ENCODE data around the gene ELMOD1.

The ELMOD1 gene

GRCh38 chr11:107591378-107592230, 657 bp downstream of the ELMOD1 start:
- peak overlapping the region; percentile 86 for H3K4me3 ChIP-seq (ENCODE audit: low read depth, low read length)
- peaks cover 80% of the 10 kb centered on the region for H3K27me3 ChIP-seq (ENCODE audit: control insufficient read depth, insufficient read depth, low read length)
- H3K9ac ChIP-seq (ENCODE audit: low read depth, low read length), result no peak overlapping the region
- H3K9me3 ChIP-seq (ENCODE audit: control insufficient read depth, insufficient read depth, low read length), result no peaks in the 10 kb centered on the region
- H3K4me1 ChIP-seq (ENCODE audit: control insufficient read depth, insufficient read depth, low read length), result peaks cover 13% of the 10 kb centered on the region
- no peaks in the 10 kb centered on the region for H3K36me3 ChIP-seq (ENCODE audit: control insufficient read depth, insufficient read depth, low read length)

- no peaks in the 10 kb centered on the region for H3K36me3 ChIP-seq (ENCODE audit: control insufficient read depth, insufficient read depth, low read length)
- peak overlapping the region; percentile 86 for H3K4me3 ChIP-seq (ENCODE audit: low read depth, low read length)
- H3K9me3 ChIP-seq (ENCODE audit: control insufficient read depth, insufficient read depth, low read length), result no peaks in the 10 kb centered on the region
- peaks cover 13% of the 10 kb centered on the region for H3K4me1 ChIP-seq (ENCODE audit: control insufficient read depth, insufficient read depth, low read length)
- peaks cover 77% of the 10 kb centered on the region for H3K27me3 ChIP-seq (ENCODE audit: control insufficient read depth, insufficient read depth, low read length)
- no peak overlapping the region for H3K9ac ChIP-seq (ENCODE audit: low read depth, low read length)
Measured at GRCh38 chr11:107592231-107592590, 1.3 kb downstream of the ELMOD1 start.

- Histone ChIP-seq H3K36me3 (ENCODE audit: control insufficient read depth, insufficient read depth, low read length) (no peaks in the 10 kb centered on the region), H3K9me3 (ENCODE audit: control insufficient read depth, insufficient read depth, low read length) (no peaks in the 10 kb centered on the region), H3K27me3 (ENCODE audit: control insufficient read depth, insufficient read depth, low read length) (peaks cover 71% of the 10 kb centered on the region)
Measured at GRCh38 chr11:107592813-107593212, 1.9 kb downstream of the ELMOD1 start.

GRCh38 chr11:107593951-107594350, 3.0 kb downstream of the ELMOD1 start:
- Histone ChIP-seq H3K9me3 (ENCODE audit: control insufficient read depth, insufficient read depth, low read length) (no peaks in the 10 kb centered on the region), H3K4me1 (ENCODE audit: control insufficient read depth, insufficient read depth, low read length) (peaks cover 16% of the 10 kb centered on the region), H3K27me3 (ENCODE audit: control insufficient read depth, insufficient read depth, low read length) (peaks cover 60% of the 10 kb centered on the region), H3K4me3 (ENCODE audit: low read depth, low read length) (no peak overlapping the region), H3K36me3 (ENCODE audit: control insufficient read depth, insufficient read depth, low read length) (no peaks in the 10 kb centered on the region), H3K9ac (ENCODE audit: low read depth, low read length) (no peak overlapping the region)

More at GRCh38 chr11:107592813-107593212, 1.9 kb downstream of the ELMOD1 start:
- Histone ChIP-seq H3K9ac (ENCODE audit: low read depth, low read length) (no peak overlapping the region), H3K4me1 (ENCODE audit: control insufficient read depth, insufficient read depth, low read length) (peaks cover 13% of the 10 kb centered on the region), H3K4me3 (ENCODE audit: low read depth, low read length) (peak overlapping the region; percentile 86)

GRCh38 chr11:107594736-107595135, 3.8 kb downstream of the ELMOD1 start:
- no peaks in the 10 kb centered on the region for H3K9me3 ChIP-seq (ENCODE audit: control insufficient read depth, insufficient read depth, low read length)
- H3K4me1 ChIP-seq (ENCODE audit: control insufficient read depth, insufficient read depth, low read length), result peaks cover 14% of the 10 kb centered on the region
- H3K9ac ChIP-seq (ENCODE audit: low read depth, low read length), result no peak overlapping the region
- H3K36me3 ChIP-seq (ENCODE audit: control insufficient read depth, insufficient read depth, low read length), result no peaks in the 10 kb centered on the region
- peaks cover 52% of the 10 kb centered on the region for H3K27me3 ChIP-seq (ENCODE audit: control insufficient read depth, insufficient read depth, low read length)
- H3K4me3 ChIP-seq (ENCODE audit: low read depth, low read length), result no peak overlapping the region

- peaks cover 19% of the 10 kb centered on the region for H3K27me3 ChIP-seq (ENCODE audit: control insufficient read depth, insufficient read depth, low read length)
- peaks cover 9% of the 10 kb centered on the region for H3K4me1 ChIP-seq (ENCODE audit: control insufficient read depth, insufficient read depth, low read length)
Measured at GRCh38 chr11:107598225-107599139, 7.5 kb downstream of the ELMOD1 start.

GRCh38 chr11:107605061-107606006, 14.4 kb downstream of the ELMOD1 start:
- H3K9me3 ChIP-seq (ENCODE audit: control insufficient read depth, insufficient read depth, low read length), result no peaks in the 10 kb centered on the region
- H3K4me1 ChIP-seq (ENCODE audit: control insufficient read depth, insufficient read depth, low read length), result peaks cover 7% of the 10 kb centered on the region
- no peaks in the 10 kb centered on the region for H3K36me3 ChIP-seq (ENCODE audit: control insufficient read depth, insufficient read depth, low read length)
- H3K4me3 ChIP-seq (ENCODE audit: low read depth, low read length), result no peak overlapping the region
- H3K9ac ChIP-seq (ENCODE audit: low read depth, low read length), result no peak overlapping the region
- no peaks in the 10 kb centered on the region for H3K27me3 ChIP-seq (ENCODE audit: control insufficient read depth, insufficient read depth, low read length)

More at GRCh38 chr11:107598225-107599139, 7.5 kb downstream of the ELMOD1 start:
- Histone ChIP-seq H3K4me3 (ENCODE audit: low read depth, low read length) (no peak overlapping the region), H3K36me3 (ENCODE audit: control insufficient read depth, insufficient read depth, low read length) (no peaks in the 10 kb centered on the region), H3K9ac (ENCODE audit: low read depth, low read length) (no peak overlapping the region), H3K9me3 (ENCODE audit: control insufficient read depth, insufficient read depth, low read length) (no peaks in the 10 kb centered on the region)

GRCh38 chr11:107606141-107606540, 15.2 kb downstream of the ELMOD1 start:
- Histone ChIP-seq H3K36me3 (ENCODE audit: control insufficient read depth, insufficient read depth, low read length) (no peaks in the 10 kb centered on the region), H3K4me1 (ENCODE audit: control insufficient read depth, insufficient read depth, low read length) (peaks cover 7% of the 10 kb centered on the region), H3K27me3 (ENCODE audit: control insufficient read depth, insufficient read depth, low read length) (no peaks in the 10 kb centered on the region), H3K4me3 (ENCODE audit: low read depth, low read length) (no peak overlapping the region), H3K9ac (ENCODE audit: low read depth, low read length) (no peak overlapping the region), H3K9me3 (ENCODE audit: control insufficient read depth, insufficient read depth, low read length) (no peaks in the 10 kb centered on the region)

- Histone ChIP-seq H3K36me3 (ENCODE audit: control insufficient read depth, insufficient read depth, low read length) (no peaks in the 10 kb centered on the region), H3K4me1 (ENCODE audit: control insufficient read depth, insufficient read depth, low read length) (peaks cover 7% of the 10 kb centered on the region), H3K4me3 (ENCODE audit: low read depth, low read length) (no peak overlapping the region), H3K27me3 (ENCODE audit: control insufficient read depth, insufficient read depth, low read length) (no peaks in the 10 kb centered on the region), H3K9ac (ENCODE audit: low read depth, low read length) (no peak overlapping the region), H3K9me3 (ENCODE audit: control insufficient read depth, insufficient read depth, low read length) (no peaks in the 10 kb centered on the region)
Measured at GRCh38 chr11:107608809-107609208, 17.9 kb downstream of the ELMOD1 start.

GRCh38 chr11:107609400-107610218, 18.7 kb downstream of the ELMOD1 start:
- Histone ChIP-seq H3K9me3 (ENCODE audit: control insufficient read depth, insufficient read depth, low read length) (no peaks in the 10 kb centered on the region), H3K4me3 (ENCODE audit: low read depth, low read length) (no peak overlapping the region), H3K9ac (ENCODE audit: low read depth, low read length) (no peak overlapping the region), H3K27me3 (ENCODE audit: control insufficient read depth, insufficient read depth, low read length) (no peaks in the 10 kb centered on the region), H3K4me1 (ENCODE audit: control insufficient read depth, insufficient read depth, low read length) (peaks cover 7% of the 10 kb centered on the region), H3K36me3 (ENCODE audit: control insufficient read depth, insufficient read depth, low read length) (no peaks in the 10 kb centered on the region)

Data from iPS-15b (cell line).